ENCODE results near the gene TNFRSF18. TPM values are rescaled to one million over a fixed set of nuclear protein-coding genes. Genes with fewer than 3 reads are reported as not detected.

TNFRSF18 gene
- total RNA-seq, 4 donors from 2014 or later: 24.4 to 62.1 (median 33.5) TPM

DNA sequence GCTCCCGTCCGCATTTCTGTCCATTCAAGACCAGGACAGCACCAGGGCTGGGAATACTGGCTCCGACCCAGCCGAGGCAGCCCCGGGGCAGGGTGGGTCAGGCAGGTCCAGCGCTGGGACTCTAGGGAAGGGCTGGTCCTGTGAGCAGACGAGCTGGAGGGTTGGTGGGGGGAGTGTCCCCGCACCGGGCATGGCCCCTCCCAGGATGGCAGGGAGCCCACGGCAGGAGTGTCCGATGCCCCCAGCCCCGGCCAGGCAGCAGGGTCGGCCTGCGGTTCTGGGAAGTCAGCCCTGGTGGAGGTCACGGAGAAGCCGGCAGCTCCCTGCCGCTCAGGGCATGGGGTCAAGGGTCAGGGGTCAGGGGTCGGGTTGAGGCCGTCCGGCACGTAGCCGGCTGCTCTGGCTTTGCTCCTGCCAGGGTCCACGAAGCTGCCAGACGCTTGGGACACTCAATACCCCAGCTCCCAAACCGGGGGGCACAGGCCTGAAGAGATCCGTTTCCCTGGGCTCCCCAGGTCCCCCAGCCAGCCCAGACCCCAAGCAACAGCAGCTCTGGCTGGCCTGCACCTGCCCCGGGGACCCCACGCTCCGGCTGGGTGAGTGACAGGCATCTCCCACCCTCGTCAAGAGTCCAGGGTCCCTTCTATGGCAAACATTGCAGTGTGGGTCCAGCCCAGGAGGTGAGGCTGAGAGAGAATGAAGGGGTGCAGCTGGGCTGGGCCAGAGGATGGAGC is 33.4 kb upstream of the TNFRSF18 start:
- Histone ChIP-seq H3K4me1 (peaks cover 42% of the 10 kb centered on the region), H3K36me3 (no peaks in the 10 kb centered on the region), H3K9me3 (no peaks in the 10 kb centered on the region), H3K27ac (no peak overlapping the region), H3K4me3 (no peak overlapping the region), H3K27me3 (peaks cover 8% of the 10 kb centered on the region)
- TF ChIP-seq POLR2A (IDR thresholded peaks at IDR 0.05): no peak
- TF ChIP-seq, protein P1, sequence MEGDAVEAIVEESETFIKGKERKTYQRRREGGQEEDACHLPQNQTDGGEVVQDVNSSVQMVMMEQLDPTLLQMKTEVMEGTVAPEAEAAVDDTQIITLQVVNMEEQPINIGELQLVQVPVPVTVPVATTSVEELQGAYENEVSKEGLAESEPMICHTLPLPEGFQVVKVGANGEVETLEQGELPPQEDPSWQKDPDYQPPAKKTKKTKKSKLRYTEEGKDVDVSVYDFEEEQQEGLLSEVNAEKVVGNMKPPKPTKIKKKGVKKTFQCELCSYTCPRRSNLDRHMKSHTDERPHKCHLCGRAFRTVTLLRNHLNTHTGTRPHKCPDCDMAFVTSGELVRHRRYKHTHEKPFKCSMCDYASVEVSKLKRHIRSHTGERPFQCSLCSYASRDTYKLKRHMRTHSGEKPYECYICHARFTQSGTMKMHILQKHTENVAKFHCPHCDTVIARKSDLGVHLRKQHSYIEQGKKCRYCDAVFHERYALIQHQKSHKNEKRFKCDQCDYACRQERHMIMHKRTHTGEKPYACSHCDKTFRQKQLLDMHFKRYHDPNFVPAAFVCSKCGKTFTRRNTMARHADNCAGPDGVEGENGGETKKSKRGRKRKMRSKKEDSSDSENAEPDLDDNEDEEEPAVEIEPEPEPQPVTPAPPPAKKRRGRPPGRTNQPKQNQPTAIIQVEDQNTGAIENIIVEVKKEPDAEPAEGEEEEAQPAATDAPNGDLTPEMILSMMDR (IDR thresholded peaks at IDR 0.05): no peak
- TF ChIP-seq POLR2AphosphoS5 (IDR thresholded peaks at IDR 0.05): no peak
- no peak for TF ChIP-seq EP300 (IDR thresholded peaks at IDR 0.05)
- DNase-seq (ENCODE audit: low spot score in 2 of 2): no peak
- no CpG with 5 or more reads among the region's 30 CpGs for WGBS

DNA sequence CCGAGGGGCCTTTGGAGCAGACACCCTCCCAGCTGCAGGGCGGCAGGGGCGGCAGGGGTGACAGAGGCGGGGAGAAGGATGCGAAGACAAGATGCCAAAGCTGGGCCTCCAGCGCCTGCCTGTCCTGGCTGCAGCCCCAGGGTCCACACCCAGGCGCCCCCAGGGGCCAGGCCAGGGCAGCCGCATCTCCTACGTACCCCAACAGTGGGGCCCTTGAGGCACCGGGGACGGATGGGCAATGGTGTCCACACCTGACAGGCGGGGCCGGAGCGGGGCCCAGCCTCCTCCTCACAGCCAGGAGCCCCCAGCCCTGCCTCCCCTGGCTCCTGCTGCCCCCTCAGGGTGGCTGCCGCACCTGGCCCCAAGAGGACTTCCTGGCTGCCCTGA is 32.8 kb upstream of the TNFRSF18 start:
- Histone ChIP-seq H3K9me3 (no peaks in the 10 kb centered on the region), H3K27me3 (peaks cover 8% of the 10 kb centered on the region), H3K4me1 (peaks cover 42% of the 10 kb centered on the region), H3K4me3 (no peak overlapping the region), H3K27ac (no peak overlapping the region), H3K36me3 (no peaks in the 10 kb centered on the region)
- WGBS: 38% methylated on average over 6 of the region's 15 CpGs
- TF ChIP-seq POLR2AphosphoS5 (IDR thresholded peaks at IDR 0.05): no peak
- TF ChIP-seq EP300 (IDR thresholded peaks at IDR 0.05): no peak
- no peak for TF ChIP-seq POLR2A (IDR thresholded peaks at IDR 0.05)
- TF ChIP-seq, protein P1 (IDR thresholded peaks at IDR 0.05): no peak
- DNase-seq (ENCODE audit: low spot score in 2 of 2): no peak

DNA sequence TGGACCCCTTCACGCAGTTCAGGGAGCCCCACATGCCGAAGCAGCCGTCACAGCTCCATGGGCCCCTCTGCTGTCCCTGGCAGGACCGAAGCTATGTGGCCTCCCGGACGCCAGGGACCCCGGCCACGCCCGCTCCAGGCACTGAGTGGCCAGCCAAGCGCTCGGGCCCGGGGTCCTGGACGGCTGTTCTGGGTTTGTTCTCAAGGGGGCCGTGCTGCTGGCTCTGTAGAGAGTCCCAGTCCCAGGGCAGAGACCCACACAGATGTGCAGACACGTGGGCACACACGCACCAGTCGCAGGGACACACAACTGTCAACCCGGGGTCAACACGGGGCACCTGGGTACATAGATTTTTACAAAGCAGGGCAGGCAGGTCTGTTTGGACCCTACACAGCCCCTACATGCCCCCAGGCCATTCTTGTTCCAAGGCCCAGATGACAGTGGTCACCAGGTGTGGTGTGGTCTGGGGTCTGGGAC is 32.3 kb upstream of the TNFRSF18 start:
- no CpG with 5 or more reads among the region's 19 CpGs for WGBS
- peaks cover 8% of the 10 kb centered on the region for H3K27me3 ChIP-seq
- TF ChIP-seq EP300 (IDR thresholded peaks at IDR 0.05) (no peak), POLR2AphosphoS5 (IDR thresholded peaks at IDR 0.05) (no peak), POLR2A (IDR thresholded peaks at IDR 0.05) (no peak)
- TF ChIP-seq, protein P1 (IDR thresholded peaks at IDR 0.05): no peak
- H3K27ac ChIP-seq: no peak overlapping the region
- H3K9me3 ChIP-seq: no peaks in the 10 kb centered on the region
- H3K36me3 ChIP-seq: no peaks in the 10 kb centered on the region
- no peak for DNase-seq (ENCODE audit: low spot score in 2 of 2)
- no peak overlapping the region for H3K4me3 ChIP-seq
- H3K4me1 ChIP-seq: peaks cover 42% of the 10 kb centered on the region

DNA sequence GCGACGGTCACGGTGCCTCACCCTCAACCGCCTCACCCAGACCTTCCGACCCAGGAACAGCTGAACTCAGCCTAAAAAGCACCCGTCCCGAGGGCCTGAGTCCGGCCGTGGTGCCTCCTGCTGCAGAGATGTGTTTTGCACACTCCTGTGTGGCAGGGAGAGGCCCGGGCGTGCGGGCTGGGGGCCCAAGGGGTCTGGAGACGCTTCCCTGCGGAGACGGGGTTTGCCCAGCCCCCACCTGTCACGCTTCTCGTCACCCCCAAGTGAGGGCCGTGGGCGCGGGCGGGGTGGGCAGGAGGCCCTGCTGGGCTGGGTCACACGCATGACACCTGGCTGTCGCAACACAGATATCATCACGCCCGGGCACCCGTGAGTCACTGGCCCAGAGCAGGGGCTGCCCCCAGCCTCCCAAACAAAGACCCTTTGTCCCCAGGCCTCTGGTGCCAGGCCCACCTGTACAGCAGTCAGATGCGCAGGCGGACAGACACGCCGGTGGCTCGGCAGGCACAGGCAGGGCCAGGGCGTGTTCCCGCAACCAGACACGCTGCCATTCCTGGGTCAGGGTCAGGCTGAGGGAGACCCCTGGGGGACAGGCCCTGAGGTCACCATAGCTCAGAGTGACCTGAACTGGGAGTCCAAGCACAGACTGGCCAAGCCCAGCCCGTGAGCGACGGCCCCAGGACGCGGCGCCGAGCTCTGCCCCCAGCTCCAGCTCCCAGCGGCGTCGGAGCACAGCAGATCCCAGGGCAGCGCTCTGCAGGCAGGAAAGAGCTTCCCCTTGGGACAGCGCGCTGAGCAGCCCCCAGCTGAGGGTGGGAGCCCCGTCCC is 31.7 kb upstream of the TNFRSF18 start:
- no peak for DNase-seq (ENCODE audit: low spot score in 2 of 2)
- Histone ChIP-seq H3K4me1 (peaks cover 47% of the 10 kb centered on the region), H3K9me3 (no peaks in the 10 kb centered on the region), H3K4me3 (no peak overlapping the region), H3K36me3 (no peaks in the 10 kb centered on the region), H3K27ac (no peak overlapping the region), H3K27me3 (peaks cover 8% of the 10 kb centered on the region)
- no peak for TF ChIP-seq EP300 (IDR thresholded peaks at IDR 0.05)
- TF ChIP-seq, protein P1 (IDR thresholded peaks at IDR 0.05): no peak
- TF ChIP-seq POLR2A (IDR thresholded peaks at IDR 0.05): no peak
- TF ChIP-seq POLR2AphosphoS5 (IDR thresholded peaks at IDR 0.05): no peak
- WGBS: no CpG with 5 or more reads among the region's 48 CpGs
